BJ (cell line): ENCODE results near the gene CHST7. TPM values are rescaled to one million over a fixed set of nuclear protein-coding genes. Genes with fewer than 3 reads are reported as not detected.
"Not testable (repeated sequence)": the region's sequence is repeated elsewhere in the genome, so short reads cannot be mapped to it uniquely, and the experiment has no call there.

Experiments used
- CTCF ChIA-PET: fragments of 350-600 bp; formaldehyde crosslinking; extraction: SDS; loops from one replicate; lab custom pipeline; 2021; ENCODE audit warnings: antibody characterized with exemption, inconsistent platforms; lab: Yijun Ruan, JAX
- POLR2A ChIA-PET: fragments of 300-600 bp; sonication (Branson Sonifier 250); formaldehyde crosslinking; extraction: SDS; loops from one replicate; lab custom pipeline; 2021; ENCODE audit warnings: antibody characterized with exemption; lab: Charles Lee
- DNase-seq: peaks from one replicate; pipeline ENCODE4 v3.0.0-alpha.2; 2011; ENCODE audit warnings: low read depth
- H3K27me3 ChIP-seq: 2 replicates; pipeline ENCODE4 v1.6.0; 2011; ENCODE audit warnings: low read length; ENCODE audit not compliant: control insufficient read depth, insufficient read depth
- H3K36me3 ChIP-seq: 2 replicates; pipeline ENCODE4 v1.5.1; 2011; ENCODE audit warnings: low read length; ENCODE audit not compliant: control insufficient read depth, insufficient read depth
- H3K4me3 ChIP-seq: 2 replicates; pipeline ENCODE4 v1.5.1; 2011; ENCODE audit warnings: low read depth, mild to moderate bottlenecking, control low read depth, low read length
- CTCF ChIP-seq: IDR thresholded peaks from 2 replicates; pipeline ENCODE4 v1.5.1; 2011; ENCODE audit warnings: low read depth, mild to moderate bottlenecking, control low read depth, inconsistent platforms, low read length, moderate library complexity; ENCODE audit not compliant: insufficient read depth
- polyA minus RNA-seq: library from RNA; depleted of rRNA, polyadenylated mRNA; stranded (reverse); fragments of >200 nt; gene quantifications from 2 replicates; pipeline ENCODE4 v1.2.3, GENCODE V29; 2011; rRNA and poly(A)+ RNA removed
- polyA plus RNA-seq: library from polyadenylated mRNA; depleted of rRNA; stranded (reverse); fragments of >200 nt; gene quantifications from 2 replicates; pipeline ENCODE4 v1.2.3, GENCODE V29; 2011; rRNA removed

Gene CHST7
- polyA plus RNA-seq (2.5 and 2.7 TPM in 2 replicates), polyA minus RNA-seq (1.3 and 1.5 TPM in 2 replicates)

DNA sequence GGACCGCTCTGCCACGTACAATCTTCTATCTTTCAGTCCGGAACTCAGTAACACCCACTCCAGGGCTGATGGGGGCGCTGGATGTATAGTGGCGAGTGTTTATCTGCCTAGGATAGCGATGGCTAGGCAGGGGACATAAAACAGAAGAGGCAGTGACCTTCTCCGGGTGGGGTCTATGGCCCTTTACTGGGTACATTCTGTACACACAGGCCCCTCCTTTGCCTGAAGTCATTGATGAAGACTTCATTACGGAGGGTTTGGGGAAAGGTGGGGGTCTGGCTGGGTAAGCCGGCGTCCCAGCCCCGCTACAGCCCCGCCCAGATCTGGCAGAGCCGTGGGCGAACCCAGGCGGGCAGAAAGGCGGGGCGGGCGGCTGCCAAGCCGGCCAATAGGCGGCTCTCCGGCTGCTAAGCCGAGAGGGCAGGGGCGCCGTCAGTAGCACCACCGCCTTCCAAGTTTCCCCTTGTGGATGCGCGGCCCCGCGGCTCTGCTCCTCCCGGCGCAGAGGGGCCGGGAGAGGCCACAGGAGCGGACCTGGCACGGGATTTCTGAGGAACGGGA lies at the start of gene CHST7:
Gene CHST7, plus strand, starts transcription at position 435 of the 561 bp plus-strand sequence. CDS start 167 bp downstream, outside the sequence.
- DNase-seq: no peak
- TF ChIP-seq CTCF: peak; percentile 39
- Histone ChIP-seq H3K4me3 (peak within 1 kb of the TSS; percentile 48), H3K36me3 (no peaks in the 10 kb centered on the region), H3K27me3 (no peaks in the 10 kb centered on the region)
- CTCF ChIA-PET: no interaction called here
- POLR2A ChIA-PET: no interaction called here

DNA sequence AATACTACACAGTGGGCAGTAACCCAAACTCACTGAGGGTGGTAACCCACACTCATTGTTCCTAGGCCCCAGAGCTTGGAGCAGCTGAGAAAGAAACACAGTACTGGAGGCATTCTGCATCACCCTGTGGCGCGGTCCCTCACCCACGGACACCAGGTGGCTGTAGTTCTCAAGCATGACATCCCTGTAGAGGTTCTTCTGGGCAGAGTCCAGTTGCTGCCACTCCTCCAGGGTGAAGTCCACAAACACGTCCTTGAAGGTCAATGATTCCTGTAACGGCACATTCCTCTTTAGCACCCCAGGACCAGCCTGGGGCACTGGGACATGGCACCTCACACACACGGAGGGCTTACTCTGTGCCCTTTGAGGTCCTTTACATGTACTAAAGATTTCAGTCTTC lies 44.9 kb upstream of the CHST7 start:
- CTCF ChIA-PET, H3K36me3 ChIP-seq, POLR2A ChIA-PET, DNase-seq, H3K27me3 ChIP-seq, H3K4me3 ChIP-seq: not testable (repeated sequence)

- H3K27me3 ChIP-seq, CTCF ChIA-PET, POLR2A ChIA-PET, DNase-seq, H3K4me3 ChIP-seq, H3K36me3 ChIP-seq: not testable (repeated sequence)
Observed at GRCh38 chrX:46529740-46530403, 43.7 kb upstream of the CHST7 start.

DNA sequence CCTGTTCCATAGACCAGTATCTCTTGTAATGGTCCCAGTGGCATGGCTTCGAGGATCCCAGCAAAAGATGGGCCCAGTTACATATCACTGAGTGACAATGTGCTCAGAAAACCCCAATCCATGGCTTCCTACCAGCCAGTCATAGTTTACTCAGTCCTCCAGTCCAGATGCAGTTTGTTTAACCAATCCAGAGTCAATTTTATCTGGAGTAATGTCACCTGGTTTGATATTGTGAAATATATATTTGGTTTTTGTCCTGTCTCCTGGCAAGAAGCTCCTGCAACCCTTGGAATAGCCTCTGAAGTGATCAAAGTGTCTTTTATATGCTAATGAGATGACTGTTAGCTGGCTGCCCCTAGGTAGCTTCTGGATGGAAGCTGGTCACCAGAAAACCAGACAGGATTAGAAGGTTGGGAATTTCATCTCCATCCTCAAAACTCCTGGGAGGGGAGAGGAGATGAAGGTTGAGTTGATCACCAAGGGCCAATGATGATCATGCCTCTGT lies 43.1 kb upstream of the CHST7 start:
- H3K27me3 ChIP-seq, H3K4me3 ChIP-seq, H3K36me3 ChIP-seq, POLR2A ChIA-PET, CTCF ChIA-PET, DNase-seq: not testable (repeated sequence)

- Histone ChIP-seq H3K4me3 (no peak overlapping the region), H3K27me3 (no peaks in the 10 kb centered on the region), H3K36me3 (no peaks in the 10 kb centered on the region; the same call in 1 of the 2 replicates)
- TF ChIP-seq CTCF: no peak
- ChIA-PET POLR2A (no interaction called here), CTCF (no interaction called here)
- no peak for DNase-seq
Observed at GRCh38 chrX:46531442-46531841, 42.1 kb upstream of the CHST7 start.

- 0 out of 2 replicates have a peak, but pooled peaks cover 1% of the 10 kb centered on the region for H3K36me3 ChIP-seq
- H3K27me3 ChIP-seq: no peaks in the 10 kb centered on the region
- no peak for TF ChIP-seq CTCF
- POLR2A ChIA-PET: no interaction called here
- DNase-seq: no peak
- H3K4me3 ChIP-seq: no peak overlapping the region
- CTCF ChIA-PET: no interaction called here
Observed at GRCh38 chrX:46543441-46543840, 30.1 kb upstream of the CHST7 start.

- POLR2A ChIA-PET, CTCF ChIA-PET: not testable (repeated sequence)
Observed at GRCh38 chrX:46544527-46544926, 29.0 kb upstream of the CHST7 start.

More at GRCh38 chrX:46544527-46544926, 29.0 kb upstream of the CHST7 start:
- DNase-seq, H3K36me3 ChIP-seq, H3K27me3 ChIP-seq: not testable (repeated sequence)
- peak overlapping the region; percentile 77 for H3K4me3 ChIP-seq
